OCI-LY3 (cell line): ENCODE data around the gene POU5F2.

Source experiments
- EZH2phosphoT487 ChIP-seq: fragments of 200-600 bp; shearing (Covaris generic); IDR thresholded peaks from 2 replicates; pipeline ENCODE4 v1.6.1; 2018; ENCODE audit warnings: antibody characterized with exemption, mixed run types, low read depth
- TF ChIP-seq, protein P1 (sequence below): fragments of 200-600, 300-600 bp; sonication (generic); IDR thresholded peaks from 2 replicates; pipeline ENCODE4 v1.5.1; 2014; ENCODE audit warnings: antibody characterized with exemption, low read length, low read depth

DNA sequence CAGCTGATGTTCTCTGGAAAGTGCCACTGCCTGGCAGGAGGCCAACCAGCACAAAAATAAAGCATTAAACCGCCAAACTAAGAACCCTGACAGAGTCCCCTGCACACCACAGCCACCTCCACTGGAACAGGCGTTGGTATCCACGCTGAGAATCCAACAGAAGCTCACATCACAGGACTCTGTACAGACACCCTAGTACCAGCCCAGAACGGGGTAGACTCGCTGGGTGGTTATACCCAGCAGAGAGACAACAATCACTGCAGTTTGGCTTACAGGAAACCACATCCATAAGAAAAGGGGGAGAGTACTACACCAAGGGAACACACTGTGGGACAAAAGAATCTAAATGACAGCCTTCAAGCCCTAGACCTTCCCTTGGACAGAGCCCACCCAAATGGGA, 15.0 kb upstream of the POU5F2 start:
- TF ChIP-seq, protein P1, sequence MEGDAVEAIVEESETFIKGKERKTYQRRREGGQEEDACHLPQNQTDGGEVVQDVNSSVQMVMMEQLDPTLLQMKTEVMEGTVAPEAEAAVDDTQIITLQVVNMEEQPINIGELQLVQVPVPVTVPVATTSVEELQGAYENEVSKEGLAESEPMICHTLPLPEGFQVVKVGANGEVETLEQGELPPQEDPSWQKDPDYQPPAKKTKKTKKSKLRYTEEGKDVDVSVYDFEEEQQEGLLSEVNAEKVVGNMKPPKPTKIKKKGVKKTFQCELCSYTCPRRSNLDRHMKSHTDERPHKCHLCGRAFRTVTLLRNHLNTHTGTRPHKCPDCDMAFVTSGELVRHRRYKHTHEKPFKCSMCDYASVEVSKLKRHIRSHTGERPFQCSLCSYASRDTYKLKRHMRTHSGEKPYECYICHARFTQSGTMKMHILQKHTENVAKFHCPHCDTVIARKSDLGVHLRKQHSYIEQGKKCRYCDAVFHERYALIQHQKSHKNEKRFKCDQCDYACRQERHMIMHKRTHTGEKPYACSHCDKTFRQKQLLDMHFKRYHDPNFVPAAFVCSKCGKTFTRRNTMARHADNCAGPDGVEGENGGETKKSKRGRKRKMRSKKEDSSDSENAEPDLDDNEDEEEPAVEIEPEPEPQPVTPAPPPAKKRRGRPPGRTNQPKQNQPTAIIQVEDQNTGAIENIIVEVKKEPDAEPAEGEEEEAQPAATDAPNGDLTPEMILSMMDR = no peak
- no peak for TF ChIP-seq EZH2phosphoT487
